Heart left ventricle (tissue), 13 donors: ENCODE measurements around the gene C1S.

Source experiments
- CTCF ChIP-seq, 12 donors: fragments of 200-600 bp; sonication (generic) in 4 of 12; IDR thresholded peaks; one replicate each; pipeline versions ENCODE4 v1.5.0 to v1.8.0; 2018 to 2022; ENCODE audit warnings: antibody characterized with exemption in 12 of 12, mild to moderate bottlenecking in 5 of 12
- POLR2A ChIP-seq, 2 donors: fragments of 450-650 bp; IDR thresholded peaks; one replicate each; pipeline ENCODE4 v1.6.1; 2017; ENCODE audit warnings: antibody characterized with exemption in 2 of 2, mild to moderate bottlenecking in 2 of 2, moderate library complexity in 2 of 2
- donor health status: ischemic (EF 13 %, LVEDD 7.1; RV severe dilation, severe dysfunction).
- donor health status: DM: no; HTN: yes; CAD: no.
- donor health status: DM: no; HTN: no; CAD: no.
- donor health status: ischemic (EF 25% LVEDD 6.9; RV normal size, moderate dysfunction).
- donor health status: ischemic (EF 25% LVEDD 5.7; RV mildly dilated, moderate dysfunction).
- donor health status: ischemic (EF 35%, LVEDD 5.7; RV mildly dilated, moderate dysfunction).
- donor health status: nonischemic (EF 11% LVEDD 7.7; RV severe dilation, severe dysfunction).
- donor health status: DM: yes; HTN: yes; CAD: no.
- donor health status: PGD.
- donor health status: ischemic (EF 29% LVEDD 5.4; RV normal size, mild dysfunction).
- donor health status: nonischemic (EF 23%, LVEDD 6.1; RV moderate dilation, normal function).

GRCh38 chr12:7064516-7064915 lies 4.0 kb downstream of the C1S start:
- TF ChIP-seq CTCF (IDR thresholded peaks at IDR 0.05) (no peak), POLR2A (IDR thresholded peaks at IDR 0.05) (no peak)
